GM18907 (cell line): Measurements from ENCODE around the gene DHRS2.
A peak's percentile ranks its signal among the peaks of the same experiment; 100 is the strongest.

ENCODE experiments used
- ATAC-seq: cut with Tn5 transposase; IDR thresholded peaks from one replicate; pipeline ENCODE4 v1.9.1; 2021; ENCODE audit warnings: mild to moderate bottlenecking, moderate library complexity; ENCODE audit not compliant: unreplicated experiment

DHRS2 gene

DNA sequence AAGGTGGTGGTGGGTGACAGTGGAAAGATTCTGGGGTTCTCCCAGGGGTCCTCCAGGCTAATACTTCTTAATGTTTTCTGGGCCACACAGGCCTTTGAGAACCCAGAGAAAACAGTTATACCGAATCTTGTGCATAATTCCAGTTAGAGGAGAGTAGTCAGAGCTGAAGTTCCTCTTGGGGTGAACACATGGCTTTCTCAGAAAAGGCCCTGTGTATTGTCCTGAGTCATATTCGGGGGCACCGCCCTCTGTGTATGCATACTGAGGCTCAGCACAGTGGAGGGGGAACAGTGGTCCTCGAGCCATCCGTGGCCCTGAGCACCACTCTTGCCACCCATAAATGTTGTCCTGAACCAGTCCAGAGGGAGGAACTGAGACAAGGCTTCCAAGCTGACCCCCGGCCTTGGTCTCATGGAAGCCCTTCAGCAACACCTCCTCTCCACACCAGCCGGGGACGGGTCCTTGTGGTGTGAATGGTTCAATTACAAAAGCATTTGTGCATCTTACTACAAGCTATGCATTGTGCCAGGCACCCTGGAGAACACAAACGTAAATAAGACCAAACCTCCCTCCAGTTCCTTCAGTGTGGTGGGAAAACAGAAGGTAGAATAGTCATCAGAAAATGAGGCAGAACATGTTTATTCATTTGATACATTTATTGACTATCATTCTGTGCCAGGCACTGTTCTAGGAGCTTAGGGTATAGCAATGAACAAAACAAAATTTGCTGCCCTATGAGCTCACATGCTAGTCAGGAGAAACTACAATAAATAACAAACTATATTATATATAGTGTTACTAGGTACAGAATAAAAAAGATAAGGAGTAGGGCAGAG lies 9.9 kb downstream of the DHRS2 start:
- no peak for ATAC-seq

DNA sequence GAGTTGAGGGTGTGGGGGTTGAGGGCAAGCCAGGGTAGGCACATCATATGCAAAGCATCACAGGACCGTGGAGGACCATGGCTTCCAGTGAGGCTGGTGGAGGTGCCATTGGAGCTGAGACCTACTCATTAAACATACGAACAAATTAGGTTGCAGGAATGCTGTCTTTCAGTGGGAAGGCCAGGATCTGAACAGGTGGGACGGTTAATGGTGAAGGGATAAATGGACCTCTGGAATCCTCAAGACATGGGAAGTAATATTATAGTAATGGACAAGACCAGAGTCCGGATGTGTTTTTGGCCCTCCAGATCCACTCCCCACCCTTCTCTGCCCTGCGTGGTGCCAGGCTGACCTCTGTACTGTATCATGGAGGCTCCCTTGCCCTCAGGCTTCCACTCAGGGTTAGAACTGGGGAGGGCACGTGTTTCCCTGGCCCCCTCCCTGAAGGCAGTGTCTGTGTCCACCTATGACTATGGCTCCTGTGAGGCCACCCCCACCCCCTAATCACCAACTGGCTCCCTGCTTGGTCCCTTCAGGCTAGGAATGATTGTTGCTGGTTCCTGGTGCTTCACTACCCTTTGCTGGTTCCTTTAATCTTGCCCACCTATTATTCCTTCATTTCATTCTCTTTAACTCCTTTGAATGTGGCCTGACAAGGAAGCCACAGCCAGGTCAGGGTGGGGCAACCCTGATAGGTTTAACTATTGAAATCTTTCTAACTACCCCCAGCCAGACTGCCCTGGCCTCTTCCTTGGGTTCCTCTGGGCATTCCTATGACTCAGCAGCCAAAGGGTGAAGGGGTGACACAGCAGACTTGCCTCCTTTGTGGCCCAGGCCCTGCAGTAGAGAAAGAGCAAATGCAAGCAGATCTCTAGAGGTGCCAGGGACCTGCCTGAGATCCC lies 10.7 kb downstream of the DHRS2 start:
- ATAC-seq: no peak

DNA sequence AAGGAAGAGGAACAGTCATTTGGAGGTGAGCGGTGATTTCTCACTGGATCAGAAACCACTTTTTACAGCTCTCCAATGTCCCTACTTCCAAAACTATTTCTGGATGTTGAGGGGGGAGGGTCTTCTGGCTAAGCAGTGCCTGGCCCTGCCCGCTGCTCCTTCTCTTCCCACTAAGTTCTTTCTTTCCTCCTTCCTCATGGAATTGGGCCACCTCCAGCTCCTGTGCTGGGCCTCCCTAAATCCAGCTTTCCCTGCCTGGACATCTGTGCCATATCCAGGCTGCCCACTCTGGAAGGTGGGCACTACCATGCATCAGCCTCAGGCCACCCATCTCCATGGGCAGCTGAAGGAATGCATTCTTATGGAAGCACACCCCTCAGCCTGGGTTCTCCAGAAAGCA lies 11.5 kb downstream of the DHRS2 start:
- no peak for ATAC-seq

DNA sequence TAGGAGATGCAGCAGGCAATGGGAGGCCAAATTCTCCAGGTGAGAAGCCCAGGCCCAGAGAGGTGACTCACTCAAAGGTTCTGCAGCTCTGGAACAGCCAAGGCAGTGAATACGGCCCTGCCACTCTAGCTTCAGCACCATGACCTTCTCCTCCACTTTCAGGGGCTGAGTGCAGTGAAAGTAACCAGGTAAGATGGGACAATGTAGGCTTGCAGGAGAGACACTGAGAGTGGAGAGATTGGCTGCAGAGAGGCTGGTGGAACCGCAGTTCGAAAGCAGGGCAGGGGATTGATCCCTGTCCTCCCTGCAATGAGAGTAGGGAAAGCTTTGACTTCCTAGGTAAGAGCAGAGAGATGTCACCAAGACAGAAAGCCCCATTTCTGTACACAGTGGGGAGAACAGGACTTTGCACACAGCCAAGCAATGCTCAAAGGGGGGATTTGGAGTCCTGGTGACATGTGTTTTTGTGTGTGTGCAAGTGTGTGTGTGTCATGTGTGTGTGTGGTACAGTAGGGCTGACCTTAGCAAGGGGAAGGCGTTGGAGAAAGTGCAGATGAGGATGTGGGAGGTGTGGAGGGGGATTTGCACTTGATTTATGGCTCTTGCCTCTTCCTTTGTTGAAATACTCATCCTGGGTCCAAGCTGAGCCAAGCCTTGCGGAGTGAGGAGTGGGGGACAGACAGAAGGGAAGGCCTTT lies 12.7 kb downstream of the DHRS2 start:
- no peak for ATAC-seq

DNA sequence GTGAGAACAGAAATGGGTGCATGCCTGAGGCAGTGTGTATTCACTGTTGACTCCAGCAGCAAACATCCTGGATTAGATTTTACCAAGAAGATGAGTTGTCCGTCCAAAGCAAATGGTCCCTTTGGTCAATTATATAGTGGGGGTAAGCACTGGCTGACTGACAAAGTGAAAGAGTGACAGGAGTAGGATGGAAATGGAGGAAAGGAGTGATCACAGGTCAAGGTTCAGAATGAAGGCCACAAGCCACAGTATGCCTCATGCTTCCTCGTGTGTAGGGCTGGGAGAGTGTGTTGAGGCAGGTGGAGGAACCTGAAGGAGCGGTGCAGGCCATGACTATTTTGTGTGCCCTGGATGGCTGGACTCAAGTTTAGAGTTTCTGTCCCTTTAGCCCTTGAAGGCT lies 14.3 kb downstream of the DHRS2 start:
- no peak for ATAC-seq

DNA sequence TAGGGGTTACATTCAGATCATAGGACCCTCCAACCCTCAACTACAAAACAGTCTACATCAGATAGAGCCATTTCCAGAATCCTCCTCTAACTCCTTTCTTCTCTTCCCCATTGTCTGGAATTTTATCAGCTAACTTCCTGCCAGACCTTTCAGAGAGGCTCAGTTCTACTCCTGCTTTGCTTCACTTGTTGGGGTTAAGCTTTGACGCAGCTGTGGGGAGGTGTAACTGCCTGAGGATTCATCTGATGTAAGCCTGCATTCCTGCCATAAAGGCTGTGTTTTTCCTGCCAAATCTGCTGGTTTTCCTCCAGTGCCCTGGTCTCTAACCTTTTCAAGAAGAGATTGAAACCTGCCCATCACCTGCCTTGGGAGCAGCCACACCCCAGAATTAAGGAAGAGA lies 16.9 kb downstream of the DHRS2 start:
- no peak for ATAC-seq

DNA sequence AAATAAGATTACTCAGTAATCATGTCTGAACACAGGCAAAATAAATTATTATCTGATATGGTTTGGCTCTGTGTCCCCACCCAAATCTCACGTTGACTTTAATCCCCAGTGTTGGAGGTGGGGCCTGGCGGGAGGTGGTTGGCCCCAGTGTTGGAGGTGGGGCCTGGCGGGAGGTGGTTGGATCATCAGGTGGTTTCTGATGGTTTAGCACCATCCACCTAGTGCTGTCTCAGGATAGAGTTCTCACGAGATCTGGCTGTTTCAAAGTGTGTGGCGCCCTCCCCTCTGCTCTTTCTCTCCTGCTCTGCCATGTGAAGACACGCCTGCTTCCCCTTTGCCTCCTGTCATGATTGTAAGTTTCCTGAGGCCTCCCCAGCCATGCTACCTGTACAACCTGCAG lies 18.1 kb downstream of the DHRS2 start:
- ATAC-seq: no peak

DNA sequence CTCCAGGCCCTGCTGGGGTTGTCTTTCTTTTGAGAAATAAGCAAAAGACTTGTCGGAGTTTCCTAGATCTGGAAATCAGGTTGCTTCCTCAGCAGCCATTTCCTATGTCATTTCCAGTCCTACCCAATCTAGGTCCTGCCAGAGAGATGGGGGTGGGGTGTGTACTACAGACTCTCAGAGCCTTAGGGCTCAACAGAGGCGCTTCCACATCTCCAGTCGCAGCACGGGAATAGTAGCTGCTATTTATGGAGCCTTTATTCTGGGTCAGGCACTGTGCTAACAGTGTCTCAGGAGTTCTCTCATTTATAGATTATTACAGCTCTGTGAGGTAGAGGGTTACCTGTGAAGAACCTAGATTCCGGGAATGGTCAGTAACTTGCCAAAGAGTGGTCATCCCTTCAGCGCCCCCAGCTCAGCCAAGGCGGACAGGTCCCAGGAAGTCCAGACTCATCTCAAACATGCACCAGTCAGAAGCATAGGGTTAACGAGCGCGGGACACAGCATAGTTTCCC lies 21.9 kb downstream of the DHRS2 start:
- no peak for ATAC-seq

DNA sequence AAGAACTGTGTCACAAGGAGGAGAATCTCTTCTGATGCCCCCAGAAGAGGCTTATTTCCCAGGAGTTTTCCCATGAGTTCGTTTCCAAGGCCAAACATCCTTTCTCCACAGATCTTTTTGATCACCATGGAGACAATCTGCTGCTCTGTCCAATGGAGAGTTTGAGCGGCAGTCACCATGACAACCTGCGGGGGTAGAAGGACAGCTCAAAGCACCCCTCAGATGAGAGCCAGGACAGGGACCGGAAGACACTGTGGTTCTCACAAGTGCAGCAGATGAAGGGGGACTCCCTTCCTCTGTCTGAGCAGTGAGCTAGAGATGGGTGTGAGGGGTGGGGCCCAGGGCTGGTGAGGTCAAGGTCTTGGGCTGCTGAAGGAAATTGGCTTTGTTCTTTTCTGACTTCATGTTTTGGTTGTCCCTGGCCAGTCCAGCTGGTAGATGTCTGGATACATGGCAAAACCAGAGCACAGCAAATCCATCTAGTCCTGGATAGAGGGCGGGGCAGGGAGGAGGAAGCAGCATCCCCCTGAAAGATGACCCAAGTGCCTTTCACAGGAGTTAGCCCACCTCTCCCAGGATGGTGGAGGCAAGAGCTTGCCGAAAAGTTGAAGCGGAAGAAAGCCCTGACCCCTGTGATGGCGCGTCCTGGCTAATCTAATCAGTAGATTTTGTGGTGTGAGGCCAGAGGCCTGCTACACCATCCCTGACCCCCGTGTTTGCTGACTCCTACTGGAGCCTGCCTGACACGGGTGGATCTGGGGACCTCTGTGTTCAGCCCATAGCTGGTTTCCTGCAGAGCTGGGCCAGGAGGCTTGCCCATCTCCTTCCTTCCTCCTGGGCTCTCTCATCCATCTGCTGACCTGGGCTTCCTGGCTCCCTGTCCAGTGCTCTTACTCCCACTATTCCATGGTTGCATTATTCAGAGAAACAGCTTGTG lies 24.4 kb downstream of the DHRS2 start:
- peak; percentile 68 for ATAC-seq

DNA sequence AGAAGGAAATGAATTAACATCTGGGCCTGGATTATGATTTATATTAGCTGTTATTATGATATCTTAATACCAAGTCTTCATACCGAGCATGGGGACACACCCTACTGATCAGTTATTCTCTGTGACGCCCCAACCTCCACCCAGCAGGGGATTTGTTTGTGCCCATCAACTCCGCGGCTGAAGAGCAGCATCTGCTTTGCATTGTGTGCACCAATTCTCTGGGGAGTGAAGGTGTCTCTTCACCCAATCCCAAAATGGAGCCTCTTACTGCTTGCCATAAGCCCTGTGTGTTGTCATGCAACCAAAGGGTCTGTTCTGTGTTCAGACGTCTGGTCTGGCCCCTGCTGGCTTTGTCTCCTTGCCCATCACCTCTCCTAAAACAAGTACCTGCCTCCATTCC lies 25.4 kb downstream of the DHRS2 start:
- no peak for ATAC-seq

DNA sequence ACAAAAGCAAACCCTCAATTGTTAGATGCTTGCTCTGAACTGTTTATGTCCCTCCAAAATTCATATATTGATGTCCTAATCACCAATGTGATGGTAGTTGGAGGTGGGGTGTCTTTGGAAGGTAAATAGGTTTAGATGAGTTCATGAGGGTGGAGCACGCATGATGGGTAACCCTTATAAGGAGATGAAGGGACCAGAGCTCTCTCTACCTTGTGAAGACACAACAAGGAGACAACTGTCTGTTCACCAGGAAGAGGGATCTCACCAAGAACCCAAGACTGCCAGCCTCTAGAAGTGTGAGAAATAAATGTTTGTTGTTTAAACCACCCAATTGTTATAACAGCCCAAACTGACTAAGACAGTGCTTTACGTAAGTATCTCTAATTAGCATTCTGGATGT lies 27.0 kb downstream of the DHRS2 start:
- ATAC-seq: no peak

DNA sequence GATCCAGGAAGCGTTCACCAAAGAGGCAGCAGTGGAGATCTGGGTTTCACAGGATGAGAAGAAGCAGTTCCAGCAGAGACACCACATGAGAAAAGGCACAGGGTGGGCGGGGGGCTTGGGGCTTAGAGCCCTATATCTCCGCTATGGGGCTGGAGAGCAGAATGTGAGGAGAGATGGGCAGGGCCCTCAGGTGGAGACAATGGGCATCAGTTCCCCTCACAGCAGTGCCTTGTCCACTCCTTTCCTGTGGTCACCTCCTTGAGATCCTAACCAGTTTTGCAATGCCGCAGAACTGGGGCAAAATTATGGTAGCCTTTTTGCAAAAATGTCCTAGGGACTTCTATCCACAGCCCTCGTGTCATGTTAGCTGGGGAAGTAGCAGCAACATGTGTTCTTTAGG lies 27.5 kb downstream of the DHRS2 start:
- ATAC-seq: no peak

DNA sequence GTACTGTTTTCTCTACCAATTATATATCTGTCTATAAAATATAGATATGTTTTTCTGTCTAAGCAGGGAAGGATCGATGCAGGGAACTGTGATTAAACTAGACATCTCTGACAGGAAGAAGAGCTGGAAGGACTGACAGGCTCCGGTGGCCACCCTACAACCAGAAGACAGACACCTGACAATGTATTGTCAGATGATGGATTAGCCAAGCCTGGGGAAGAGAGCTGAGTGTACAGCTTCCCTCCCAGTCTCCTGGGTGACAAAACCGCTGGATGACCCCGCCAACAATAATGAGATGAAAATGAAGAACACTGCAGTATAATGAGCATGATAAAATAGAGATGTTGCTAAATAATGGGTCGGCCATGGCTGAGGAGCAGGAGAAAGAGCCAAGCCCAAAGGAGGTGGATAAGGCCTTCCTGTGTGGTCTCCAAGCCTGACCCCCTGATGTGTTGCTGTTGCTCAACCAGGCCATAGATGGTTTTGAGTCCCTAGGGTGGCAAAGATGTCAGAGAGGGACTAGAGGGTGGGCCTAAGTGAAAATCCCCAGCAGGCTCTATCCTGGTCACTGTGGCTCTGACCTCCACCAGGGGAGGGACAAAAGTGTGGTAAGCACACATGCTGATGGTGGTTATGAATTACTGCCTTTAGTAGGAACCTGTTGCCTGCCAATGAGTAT lies 28.2 kb downstream of the DHRS2 start:
- ATAC-seq: no peak

DNA sequence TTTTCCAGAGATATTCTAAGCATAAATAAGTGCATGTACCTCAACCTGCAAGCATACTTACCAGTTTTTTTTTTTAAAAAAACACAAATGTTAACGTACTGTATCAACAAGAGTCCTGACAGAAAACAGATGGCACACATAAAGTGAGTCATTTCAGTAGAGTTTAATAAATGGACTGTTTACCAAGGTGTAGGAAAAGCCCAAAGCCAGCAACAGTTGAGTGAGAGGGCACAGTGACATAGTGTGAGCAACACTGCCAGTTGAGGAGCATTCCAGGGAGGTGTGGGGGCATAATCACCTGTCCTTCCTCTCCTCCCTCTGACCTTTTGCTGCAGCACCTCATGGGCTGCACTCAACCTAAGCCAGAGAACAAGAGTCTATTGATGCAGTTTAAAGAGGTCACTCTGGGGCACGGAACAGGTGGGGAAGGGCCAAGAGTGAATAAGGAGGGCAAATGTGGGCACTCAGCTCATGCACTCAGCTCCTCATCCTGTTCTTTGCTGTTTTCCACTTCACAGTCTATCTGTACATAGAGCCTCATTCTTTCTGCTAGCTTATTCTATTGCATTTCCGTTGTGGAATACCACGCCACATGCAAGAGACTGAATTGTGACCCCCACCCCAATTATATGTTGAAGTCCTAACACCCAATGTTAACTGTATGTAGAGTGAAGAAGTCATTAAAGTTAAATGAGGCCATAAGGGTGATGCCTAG lies 29.3 kb downstream of the DHRS2 start:
- ATAC-seq: no peak

DNA sequence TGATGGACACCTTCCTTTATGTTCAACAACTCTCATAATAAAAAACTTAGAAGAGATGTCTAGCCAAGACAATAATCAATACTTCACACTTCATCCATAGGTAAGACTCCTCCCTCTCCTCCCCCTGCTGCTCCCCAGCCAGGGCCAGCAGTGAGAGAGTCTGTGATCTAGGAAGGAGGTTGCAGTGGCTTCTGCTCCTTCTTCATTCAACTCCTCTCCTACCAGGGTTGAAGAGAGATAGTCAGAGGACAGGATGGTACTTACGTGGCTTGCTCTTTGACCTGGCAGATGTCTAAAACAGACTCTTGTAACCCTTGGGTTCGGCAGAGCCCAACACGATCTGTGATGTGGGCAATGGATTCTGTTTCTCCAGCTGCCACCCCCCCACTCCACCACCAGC lies 31.0 kb downstream of the DHRS2 start:
- no peak for ATAC-seq

DNA sequence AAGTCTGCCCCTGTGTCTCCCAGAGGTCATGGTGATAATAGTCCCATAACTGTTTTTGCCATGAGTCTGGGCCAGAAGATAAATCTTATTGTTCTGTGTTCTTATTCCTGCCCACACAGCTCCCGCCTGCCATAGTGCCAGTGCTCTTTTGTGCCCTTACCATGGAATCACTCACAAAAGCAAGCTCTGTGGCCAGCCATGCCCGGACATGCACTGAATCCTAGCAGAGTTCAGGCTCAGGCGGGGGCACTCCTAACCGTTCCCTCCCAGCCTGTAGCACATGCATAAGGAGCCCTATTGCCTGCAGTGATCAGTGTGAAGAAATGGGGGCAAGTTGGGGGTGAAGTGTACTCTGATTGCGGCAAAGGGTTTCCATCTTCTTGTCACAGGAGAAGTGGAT lies 33.3 kb downstream of the DHRS2 start:
- ATAC-seq: no peak

DNA sequence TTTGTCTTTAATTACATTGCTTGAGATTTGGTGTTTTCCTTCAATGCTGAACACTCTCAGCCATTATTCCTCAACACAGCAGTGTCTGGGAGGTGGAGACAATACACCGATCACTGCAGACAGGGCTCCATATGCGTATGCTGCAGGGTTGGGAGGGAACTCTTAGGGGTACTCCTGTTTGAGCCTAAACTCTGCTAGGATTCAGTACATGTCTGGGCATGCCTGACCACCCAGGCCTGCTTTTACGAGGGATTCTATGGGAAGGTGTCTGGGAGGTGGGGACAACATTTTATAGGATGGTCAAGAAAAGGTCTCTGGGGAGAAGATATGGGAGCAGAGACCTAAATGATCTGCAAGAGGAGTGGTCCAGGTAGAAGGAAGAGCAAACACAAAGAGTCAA lies 34.3 kb downstream of the DHRS2 start:
- ATAC-seq: no peak

DNA sequence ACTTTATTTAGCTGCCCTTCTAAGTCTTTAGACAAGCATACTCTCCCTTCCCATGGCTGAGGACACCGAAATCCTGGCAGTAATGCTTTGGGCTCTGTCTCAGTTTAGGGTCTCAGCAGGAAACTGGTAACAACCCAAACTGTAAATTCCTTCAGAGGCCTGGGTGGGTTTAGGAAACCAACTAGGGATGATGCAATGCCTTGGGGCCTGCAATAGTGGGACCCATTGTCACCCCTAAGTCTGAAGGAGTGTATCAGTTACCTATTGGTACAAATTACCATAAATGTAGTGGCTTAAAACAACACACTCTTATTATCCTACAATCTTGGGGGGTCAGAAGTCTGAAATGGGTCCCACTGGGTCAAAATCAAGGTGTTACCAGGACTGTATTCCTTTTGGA lies 36.0 kb downstream of the DHRS2 start:
- ATAC-seq: no peak

DNA sequence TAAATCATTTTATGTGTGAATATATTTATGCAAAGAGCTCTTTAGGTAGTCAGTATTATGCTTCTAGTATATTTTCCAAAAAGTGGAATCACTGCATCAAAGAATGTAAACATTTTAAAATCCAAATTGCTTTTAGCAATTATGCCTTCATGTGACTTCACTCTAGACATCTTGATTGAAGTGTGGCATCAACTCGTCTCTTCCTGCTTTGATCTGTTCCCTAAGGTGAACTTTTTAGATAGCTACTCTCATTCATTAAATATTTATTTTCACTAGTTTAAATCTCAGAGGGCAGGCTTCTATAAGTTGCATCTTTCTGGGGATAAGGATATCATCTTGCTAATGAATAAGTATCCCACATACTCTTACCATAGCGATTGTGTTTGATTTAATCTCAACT lies 39.2 kb downstream of the DHRS2 start:
- ATAC-seq: no peak
